SHP77 (cell line): Measurements from ENCODE around the gene KIR2DL1.
"Not testable (repeated sequence)": the region's sequence is repeated elsewhere in the genome, so short reads cannot be mapped to it uniquely, and the experiment has no call there.

Source experiments
- DNase-seq, 2 experiments: peaks; one replicate each; lab custom pipeline; 2025; lab: John Stamatoyannopoulos, UW

KIR2DL1 gene

DNA sequence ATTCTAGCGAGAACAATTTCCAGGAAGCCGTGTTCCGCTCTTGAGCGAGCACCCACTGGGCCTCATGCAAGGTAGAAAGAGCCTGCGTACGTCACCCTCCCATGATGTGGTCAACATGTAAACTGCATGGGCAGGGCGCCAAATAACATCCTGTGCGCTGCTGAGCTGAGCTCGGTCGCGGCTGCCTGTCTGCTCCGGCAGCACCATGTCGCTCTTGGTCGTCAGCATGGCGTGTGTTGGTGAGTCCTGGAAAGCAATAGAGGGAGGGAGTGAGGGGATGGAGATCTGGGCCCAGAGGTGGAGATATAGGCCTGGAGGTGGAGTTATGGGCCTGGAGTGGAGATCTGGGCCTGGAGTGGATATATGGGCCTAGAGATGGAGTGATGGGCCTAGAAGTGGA is at the start of gene KIR2DL1:
Gene KIR2DL1, plus strand, starts transcription at position 148 of the 400 bp plus-strand sequence. Its CDS starts 58 bp downstream, at position 206.
- not testable (repeated sequence) for DNase-seq

DNA sequence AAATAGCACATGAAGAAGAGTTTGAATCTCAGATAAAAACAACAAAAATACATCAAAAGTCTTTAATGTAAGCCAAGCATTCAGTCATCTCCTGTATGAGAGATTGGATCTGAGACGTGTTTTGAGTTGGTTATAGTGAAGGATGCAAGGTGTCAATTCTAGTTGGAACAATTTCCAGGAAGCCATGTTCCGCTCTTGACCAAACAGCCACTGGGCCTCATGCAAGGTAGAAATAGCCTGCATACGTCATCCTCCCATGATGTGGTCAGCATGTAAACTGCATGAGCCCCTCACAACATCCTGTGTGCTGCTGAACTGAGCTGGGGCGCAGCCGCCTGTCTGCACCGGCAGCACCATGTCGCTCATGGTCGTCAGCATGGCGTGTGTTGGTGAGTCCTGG is 45.5 kb upstream of the KIR2DL1 start, which contains the start of gene KIR3DL3:
Gene KIR3DL3, plus strand, starts transcription at position 301 of the 400 bp plus-strand sequence. Its CDS starts 55 bp downstream, at position 356.
- no peak for DNase-seq

DNA sequence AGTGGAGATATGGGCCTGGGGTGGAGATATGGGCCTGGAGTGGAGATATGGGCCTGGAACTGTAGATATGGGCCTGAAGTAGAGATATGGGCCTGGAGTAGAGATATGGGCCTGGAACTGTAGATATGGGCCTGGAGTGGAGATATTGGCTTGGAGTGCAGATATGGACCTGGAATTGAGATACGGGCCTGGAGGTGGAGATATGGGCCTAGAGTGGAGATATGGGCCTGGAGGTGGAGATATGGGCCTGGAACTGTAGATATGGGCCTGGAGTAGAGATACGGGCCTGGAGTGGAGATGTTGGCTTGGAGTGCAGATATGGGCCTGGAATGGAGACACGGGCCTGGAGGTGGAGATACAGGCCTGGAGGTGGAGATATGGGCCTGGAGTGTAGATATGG is 44.9 kb upstream of the KIR2DL1 start:
- no peak for DNase-seq

DNA sequence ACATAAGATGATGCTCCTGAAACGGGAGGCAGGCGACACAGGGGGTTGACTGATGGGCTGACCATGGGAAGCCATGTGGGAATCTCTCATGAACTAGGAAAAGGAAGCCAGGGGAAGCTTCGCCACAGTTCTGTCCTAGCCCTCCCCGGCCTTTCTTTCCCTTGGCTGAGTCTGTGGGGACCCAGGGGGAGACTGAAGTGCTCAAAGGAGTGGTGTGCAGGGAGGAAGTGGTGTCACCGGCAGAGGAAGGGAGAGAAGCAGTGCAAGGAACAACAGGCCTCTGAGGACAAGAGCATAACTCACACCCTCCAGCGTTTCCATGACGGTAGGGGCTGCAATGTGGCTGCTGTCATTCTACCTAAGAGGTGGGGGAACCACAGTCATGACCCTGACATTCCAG is 44.3 kb upstream of the KIR2DL1 start:
- no peak for DNase-seq

DNA sequence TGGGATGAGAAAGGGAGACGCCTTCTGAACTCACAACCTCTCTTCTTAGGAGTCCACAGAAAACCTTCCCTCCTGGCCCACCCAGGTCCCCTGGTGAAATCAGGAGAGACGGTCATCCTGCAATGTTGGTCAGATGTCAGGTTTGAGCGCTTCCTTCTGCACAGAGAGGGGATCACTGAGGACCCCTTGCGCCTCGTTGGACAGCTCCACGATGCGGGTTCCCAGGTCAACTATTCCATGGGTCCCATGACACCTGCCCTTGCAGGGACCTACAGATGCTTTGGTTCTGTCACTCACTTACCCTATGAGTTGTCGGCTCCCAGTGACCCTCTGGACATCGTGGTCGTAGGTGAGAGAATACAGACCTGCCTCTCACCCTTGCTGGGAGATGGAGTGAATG is 42.0 kb upstream of the KIR2DL1 start:
- no peak for DNase-seq

DNA sequence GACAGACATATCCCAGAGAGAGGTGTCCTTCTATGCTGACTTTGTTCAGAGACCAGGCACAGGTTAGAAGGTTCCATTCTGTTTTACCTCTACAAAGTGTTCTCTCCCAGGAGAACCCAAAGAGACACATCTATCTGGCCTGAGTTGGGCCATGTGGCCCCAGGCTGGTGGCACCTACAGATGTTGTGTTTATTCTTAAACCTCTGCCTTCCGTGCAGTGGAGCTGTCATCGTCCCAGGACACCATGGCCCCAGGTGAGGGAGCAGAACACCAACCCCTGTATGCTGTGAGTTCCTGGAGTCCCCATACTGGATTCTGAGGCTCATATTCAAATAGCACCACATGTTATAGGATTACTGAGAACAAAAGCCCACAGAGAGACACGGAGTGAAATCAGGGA is 41.4 kb upstream of the KIR2DL1 start:
- DNase-seq: no peak

DNA sequence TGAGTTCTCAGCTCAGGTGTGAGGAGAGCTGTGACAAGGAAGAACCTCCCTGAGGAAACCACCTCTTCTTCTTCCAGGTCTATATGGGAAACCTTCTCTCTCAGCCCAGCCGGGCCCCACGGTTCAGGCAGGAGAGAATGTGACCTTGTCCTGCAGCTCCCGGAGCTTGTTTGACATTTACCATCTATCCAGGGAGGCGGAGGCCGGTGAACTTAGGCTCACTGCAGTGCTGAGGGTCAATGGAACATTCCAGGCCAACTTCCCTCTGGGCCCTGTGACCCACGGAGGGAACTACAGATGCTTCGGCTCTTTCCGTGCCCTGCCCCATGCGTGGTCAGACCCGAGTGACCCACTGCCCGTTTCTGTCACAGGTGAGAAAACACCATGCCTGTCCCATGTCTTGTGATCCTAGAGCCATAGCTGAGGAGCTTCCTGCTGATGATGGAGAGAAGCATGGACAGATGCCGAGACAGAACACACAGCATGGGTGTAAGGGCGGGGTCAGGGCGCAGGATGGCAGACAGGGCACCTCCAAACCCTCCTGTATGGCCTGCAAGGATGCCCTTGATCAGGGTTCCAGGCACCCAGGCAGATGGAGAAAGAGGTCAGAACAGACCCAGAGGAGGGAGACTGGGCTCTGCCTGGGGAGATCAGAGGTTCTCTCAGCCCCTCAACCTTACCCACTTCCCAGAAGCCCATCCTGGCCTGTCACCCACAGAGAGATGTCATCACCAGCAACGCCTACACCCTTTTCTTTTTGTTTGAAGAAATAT is 40.0 kb upstream of the KIR2DL1 start:
- no peak for DNase-seq

DNA sequence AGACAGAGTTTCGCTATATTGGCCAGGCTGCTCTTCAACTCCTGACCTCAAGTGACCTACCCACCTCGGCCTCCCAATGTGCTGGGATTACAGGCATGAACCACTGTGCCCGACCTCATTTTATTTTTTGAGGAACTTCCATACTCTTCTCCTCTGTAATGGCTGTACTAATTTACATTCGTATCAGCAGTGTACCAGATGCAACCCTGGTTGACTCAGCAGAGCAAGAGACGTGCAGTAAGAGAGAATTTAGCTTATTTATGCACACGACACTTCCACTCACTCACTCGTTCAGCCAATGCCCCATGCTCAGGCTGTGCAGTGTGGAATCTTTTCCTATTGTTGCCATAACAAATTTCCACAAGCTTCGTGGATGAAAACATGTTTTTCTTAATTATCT is 38.4 kb upstream of the KIR2DL1 start:
- DNase-seq: no peak

DNA sequence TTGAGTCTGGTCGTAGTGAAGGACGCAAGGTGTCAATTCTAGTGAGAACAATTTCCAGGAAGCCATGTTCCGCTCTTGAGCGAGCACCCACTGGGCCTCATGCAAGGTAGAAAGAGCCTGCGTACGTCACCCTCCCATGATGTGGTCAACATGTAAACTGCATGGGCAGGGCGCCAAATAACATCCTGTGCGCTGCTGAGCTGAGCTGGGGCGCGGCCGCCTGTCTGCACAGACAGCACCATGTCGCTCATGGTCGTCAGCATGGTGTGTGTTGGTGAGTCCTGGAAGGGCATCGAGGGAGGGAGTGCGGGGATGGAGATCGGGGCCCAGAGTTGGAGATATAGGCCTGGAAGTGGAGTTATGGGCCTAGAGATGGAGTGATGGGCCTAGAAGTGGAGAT is 31.3 kb upstream of the KIR2DL1 start, which contains the start of gene KIR2DL3:
Gene KIR2DL3, plus strand, starts transcription at position 208 of the 400 bp plus-strand sequence. Its CDS starts 33 bp downstream, at position 241.
- DNase-seq: not testable (repeated sequence)

DNA sequence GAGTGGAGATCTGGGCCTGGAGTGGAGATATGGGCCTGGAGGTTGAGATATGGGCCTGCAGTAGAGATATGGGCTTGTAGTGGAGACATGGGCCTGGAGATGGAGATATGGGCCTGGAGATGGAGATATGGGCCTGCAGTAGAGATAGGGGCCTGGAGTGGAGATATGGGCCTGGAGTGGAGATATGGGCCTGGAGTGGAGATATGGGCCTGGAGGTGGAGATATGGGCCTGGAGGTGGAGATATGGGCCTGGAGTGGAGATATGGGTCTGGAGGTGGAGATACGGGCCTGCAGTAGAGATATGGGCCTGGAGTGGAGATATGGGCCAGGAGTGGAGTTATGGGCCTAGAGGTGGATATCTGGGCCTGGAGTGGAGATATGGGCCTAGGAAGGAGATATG is 30.9 kb upstream of the KIR2DL1 start:
- DNase-seq: no peak

DNA sequence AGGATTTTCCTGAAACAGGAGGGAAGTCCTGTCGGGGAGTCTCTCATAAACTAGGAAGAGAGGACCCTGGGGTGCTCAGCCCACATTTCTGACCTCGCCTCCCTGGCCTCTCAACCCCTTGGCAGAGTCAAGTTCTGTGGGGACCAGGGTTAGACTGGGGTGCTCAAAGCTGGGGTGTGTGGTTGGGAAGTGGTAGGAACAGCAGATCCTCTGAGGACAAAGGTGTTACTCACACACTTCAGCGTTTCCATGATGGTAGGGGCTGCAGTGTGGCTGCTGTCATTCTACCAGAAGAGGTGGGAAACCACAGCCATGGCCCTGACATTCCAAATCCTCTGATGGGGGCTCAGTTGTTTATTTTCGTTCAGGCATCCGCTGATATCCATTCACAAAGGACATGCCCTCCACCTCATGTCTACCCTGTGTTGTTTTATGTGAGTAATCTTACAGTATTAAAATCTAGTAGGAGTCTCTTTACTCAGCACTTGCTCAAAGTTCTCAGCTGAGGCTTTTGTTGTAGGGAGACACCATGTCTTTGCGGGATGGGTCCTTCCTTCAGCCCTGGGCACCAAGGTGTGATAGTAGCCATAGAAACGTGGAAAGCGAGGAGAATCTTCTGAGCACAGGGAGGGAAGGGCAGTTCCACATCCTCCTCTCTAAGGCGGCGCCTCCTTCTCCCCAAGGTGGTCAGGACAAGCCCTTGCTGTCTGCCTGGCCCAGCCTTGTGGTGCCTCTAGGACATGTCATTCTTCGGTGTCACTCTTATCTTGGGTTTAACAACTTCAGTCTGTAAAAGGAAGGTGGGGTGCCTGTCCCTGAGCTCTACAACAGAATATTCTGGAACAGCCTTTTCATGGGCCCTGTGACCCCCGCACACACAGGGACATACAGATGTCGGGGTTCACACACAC is 29.8 kb upstream of the KIR2DL1 start:
- DNase-seq: no peak

DNA sequence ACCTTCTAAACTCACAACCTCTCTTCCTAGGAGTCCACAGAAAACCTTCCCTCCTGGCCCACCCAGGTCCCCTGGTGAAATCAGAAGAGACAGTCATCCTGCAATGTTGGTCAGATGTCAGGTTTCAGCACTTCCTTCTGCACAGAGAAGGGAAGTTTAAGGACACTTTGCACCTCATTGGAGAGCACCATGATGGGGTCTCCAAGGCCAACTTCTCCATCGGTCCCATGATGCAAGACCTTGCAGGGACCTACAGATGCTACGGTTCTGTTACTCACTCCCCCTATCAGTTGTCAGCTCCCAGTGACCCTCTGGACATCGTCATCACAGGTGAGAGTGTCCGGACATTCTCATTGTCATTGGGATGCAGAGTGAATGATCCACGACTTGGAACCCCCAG is 27.6 kb upstream of the KIR2DL1 start:
- DNase-seq: not testable (repeated sequence)

DNA sequence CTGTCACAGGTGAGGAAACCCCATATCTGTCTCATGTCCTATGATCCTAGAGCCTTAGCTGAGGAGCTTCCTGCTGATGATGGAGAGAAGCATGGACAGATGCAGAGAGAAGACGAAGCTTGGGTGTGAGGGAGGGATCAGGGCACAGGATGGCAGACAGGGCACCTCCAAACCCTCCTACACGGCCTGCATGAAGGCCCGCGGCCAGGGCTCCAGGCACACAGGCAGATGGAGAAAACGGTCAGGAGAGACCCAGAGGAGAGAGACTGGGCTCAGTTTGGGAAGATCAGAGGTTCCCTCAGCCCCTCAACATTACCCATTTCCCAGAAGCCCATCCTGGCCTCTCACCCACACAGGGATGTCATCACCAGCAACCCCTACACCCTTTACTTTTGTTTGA is 25.5 kb upstream of the KIR2DL1 start:
- DNase-seq: not testable (repeated sequence)

DNA sequence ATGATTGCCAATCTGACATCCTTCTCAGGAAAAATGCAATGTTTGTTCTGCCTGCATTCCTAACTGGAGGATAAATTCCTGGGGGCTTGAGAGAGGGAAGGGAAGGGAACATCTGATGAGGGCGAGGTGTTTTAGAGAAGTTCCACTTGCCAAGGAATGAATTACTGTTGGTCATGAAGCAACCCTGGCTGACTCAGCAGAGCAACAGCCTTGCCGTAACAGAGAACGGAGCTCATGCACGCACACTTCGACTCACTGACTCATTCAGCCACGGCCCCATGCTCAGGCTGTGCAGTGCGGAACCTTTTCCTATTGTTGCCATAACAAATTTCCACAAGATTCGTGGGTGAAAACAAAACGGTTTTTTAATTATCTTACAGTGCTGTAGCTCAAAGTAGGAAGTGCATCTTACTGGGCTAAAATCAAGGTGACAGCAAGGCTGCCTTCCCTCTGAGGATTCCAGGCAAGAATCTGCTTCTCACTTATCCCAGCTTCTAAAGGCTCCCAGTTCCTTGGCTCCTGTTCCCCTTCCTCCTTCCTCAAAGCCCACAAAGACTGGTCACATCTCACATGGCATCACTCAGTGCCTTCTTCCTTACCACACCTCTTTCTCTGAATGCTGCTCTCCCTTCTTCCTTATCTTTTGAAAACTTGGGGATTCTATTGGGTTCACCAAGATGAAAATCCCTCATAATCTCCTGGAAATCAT is 21.8 kb upstream of the KIR2DL1 start:
- not testable (repeated sequence) for DNase-seq

DNA sequence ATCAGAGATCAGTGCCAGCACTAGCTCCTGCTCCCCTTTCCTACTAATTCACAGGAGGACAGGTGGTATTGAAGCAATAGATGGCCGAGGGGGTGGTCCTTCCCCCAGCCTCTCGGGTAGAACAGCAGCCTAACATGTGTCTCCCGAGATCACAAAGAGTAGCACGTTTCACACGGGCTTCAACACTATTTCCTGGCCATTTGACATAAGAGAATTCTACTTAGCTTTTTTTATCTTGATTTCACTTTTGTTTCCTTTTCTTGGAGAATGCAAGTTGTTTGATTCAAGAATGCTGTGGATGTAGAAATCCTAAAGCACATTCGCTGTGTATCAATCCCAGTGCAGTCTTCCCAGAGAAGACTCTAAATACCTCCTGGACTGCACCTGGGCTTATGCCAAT is 19.3 kb upstream of the KIR2DL1 start:
- not testable (repeated sequence) for DNase-seq

DNA sequence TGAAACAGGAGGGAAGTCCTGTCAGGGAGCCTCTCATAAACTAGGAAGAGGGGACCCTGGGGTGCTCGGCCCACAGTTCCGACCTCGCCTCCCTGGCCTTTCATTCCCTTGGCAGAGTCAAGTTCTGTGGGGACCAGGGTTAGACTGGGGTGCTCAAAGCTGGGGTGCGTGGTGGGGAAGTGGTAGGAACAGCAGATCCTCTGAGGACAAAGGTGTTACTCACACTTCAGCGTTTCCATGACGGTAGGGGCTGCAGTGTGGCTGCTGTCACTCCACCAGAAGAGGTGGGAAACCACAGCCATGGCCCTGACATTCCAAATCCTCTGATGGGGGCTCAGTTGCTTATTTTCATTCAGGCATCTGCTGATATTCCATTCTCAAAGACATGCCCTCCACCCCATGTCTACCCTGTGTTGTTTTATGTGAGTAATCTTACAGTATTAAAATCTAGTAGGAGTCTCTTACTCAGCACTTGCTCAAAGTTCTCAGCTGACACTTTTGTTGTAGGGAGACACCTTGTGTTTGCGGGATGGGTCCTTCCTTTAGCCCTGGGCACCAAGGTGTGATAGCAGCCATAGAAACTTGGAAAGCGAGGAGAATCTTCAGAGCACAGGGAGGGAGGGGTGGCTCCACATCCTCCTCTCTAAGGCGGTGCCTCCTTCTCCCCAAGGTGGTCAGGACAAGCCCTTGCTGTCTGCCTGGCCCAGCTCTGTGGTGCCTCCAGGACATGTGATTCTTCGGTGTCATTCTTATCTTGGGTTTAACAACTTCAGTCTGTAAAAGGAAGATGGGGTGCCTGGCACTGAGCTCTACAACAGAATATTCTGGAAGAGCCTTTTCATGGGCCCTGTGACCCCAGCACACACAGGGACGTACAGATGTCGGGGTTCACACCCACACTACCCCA is 13.1 kb upstream of the KIR2DL1 start:
- not testable (repeated sequence) for DNase-seq

DNA sequence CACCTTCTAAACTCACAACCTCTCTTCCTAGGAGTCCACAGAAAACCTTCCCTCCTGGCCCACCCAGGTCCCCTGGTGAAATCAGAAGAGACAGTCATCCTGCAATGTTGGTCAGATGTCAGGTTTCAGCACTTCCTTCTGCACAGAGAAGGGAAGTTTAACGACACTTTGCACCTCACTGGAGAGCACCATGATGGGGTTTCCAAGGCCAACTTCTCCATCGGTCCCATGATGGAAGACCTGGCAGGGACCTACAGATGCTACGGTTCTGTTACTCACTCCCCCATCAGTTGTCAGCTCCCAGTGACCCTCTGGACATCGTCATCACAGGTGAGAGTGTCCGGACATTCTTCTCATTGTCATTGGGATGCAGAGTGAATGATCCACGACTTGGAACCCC is 11.0 kb upstream of the KIR2DL1 start:
- DNase-seq: not testable (repeated sequence)

DNA sequence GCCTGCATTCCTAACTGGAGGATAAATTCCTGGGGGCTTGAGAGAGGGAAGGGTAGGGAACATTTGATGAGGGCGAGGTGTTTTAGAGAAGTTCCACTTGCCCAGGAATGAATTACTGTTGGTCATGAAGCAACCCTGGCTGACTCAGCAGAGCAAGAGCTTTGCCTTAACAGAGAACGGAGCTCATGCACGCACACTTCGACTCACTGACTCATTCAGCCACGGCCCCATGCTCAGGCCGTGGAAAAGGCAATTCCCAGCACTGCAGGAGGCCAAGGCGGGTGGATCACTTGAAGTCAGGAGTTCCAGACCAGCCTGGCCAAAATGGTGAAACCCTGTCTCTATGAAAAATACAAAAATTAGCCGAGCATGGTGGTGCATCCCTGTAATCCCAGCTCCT is 5.4 kb upstream of the KIR2DL1 start:
- not testable (repeated sequence) for DNase-seq

DNA sequence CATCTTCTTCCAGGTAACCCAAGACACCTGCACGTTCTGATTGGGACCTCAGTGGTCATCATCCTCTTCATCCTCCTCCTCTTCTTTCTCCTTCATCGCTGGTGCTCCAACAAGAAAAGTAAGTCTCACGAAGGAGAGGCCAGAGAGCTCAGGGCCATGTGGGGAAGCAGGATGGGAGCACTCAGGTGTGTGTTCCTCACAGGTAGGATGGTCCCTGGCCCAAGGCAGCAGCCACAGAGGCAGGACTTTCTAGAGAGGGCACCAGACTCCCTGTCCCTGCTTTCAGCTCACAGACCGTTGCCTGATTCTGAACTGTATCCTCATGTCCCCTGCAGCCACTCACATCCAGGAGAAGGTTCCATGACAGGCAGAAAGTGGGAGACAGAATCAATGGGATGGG is 3.1 kb upstream of the KIR2DL1 start:
- DNase-seq: not testable (repeated sequence)

DNA sequence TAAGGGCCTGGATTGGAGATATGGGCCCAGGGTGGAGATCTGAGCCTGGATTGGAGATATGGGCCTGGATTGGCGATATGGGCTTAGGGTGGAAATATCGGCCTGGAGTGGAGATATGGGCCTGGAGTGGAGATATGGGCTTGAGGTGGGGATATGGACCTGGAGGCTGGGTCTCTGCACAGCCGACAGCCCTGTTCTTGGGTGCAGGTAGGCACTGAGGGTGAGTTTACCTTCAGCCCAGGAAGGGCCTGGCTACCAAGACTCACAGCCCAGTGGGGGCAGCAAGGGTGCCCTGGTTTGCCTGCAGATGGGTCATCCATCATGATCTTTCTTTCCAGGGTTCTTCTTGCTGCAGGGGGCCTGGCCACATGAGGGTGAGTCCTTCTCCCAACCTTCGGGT is 918 bp downstream of the KIR2DL1 start:
- DNase-seq: not testable (repeated sequence)
